Tibial nerve (tissue), 4 donors: ENCODE measurements around the gene ACTL6B.

Experiments
- EP300 ChIP-seq, 2 donors: sonication (generic); formaldehyde crosslinking; IDR thresholded peaks; one replicate each; pipeline ENCODE4 v1.6.1; 2017; ENCODE audit warnings: antibody characterized with exemption in 2 of 2, mild to moderate bottlenecking in 1 of 2
- POLR2A ChIP-seq, 2 donors: fragments of 450-650 bp; IDR thresholded peaks; one replicate each; pipeline ENCODE4 v1.6.1; 2017; ENCODE audit warnings: antibody characterized with exemption in 2 of 2, mild to moderate bottlenecking in 2 of 2, moderate library complexity in 2 of 2
- TF ChIP-seq, protein P1 (sequence below), 5 experiments: fragments of 200-600 bp in 3 of 5; fragments of 450-650 bp in 2 of 5; sonication (generic) in 3 of 5; IDR thresholded peaks; one replicate each; pipeline ENCODE4 v1.5.1; 2016 to 2019; ENCODE audit warnings: antibody characterized with exemption in 5 of 5, mild to moderate bottlenecking in 3 of 5, moderate library complexity in 2 of 5

- TF ChIP-seq, protein P1, sequence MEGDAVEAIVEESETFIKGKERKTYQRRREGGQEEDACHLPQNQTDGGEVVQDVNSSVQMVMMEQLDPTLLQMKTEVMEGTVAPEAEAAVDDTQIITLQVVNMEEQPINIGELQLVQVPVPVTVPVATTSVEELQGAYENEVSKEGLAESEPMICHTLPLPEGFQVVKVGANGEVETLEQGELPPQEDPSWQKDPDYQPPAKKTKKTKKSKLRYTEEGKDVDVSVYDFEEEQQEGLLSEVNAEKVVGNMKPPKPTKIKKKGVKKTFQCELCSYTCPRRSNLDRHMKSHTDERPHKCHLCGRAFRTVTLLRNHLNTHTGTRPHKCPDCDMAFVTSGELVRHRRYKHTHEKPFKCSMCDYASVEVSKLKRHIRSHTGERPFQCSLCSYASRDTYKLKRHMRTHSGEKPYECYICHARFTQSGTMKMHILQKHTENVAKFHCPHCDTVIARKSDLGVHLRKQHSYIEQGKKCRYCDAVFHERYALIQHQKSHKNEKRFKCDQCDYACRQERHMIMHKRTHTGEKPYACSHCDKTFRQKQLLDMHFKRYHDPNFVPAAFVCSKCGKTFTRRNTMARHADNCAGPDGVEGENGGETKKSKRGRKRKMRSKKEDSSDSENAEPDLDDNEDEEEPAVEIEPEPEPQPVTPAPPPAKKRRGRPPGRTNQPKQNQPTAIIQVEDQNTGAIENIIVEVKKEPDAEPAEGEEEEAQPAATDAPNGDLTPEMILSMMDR (IDR thresholded peaks at IDR 0.05), result no peak
- TF ChIP-seq POLR2A (IDR thresholded peaks at IDR 0.05) (no peak), EP300 (IDR thresholded peaks at IDR 0.05) (no peak)
These were observed 33.2 kb upstream of the ACTL6B start for GRCh38 chr7:100689230-100690135.
